HG02943 (cell line): ENCODE results near the gene GNPTAB.

ENCODE experiments used
- ATAC-seq: cut with Tn5 transposase; IDR thresholded peaks from one replicate; pipeline ENCODE4 v1.9.1; 2021; ENCODE audit warnings: mild to moderate bottlenecking, low read depth, moderate library complexity; ENCODE audit not compliant: unreplicated experiment

The GNPTAB gene

DNA sequence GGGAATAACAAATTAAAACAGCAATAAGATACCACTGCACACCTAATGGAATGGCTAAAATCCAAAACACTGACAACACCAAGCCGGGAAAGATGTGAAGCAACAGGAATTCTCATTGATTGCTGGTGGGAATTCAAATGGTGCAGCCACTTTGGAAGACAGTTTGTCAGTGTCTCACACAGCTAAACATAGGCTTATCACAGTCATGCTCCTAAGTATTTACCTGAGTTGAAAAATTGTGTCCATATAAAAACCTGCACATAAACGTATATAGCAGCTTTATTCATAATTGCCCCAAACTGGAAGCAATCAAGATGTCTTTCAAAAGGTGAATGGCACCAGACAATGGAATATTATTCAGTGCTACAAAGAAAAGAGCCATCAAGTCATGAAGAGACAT lies 21.6 kb downstream of the GNPTAB start:
- no peak for ATAC-seq

DNA sequence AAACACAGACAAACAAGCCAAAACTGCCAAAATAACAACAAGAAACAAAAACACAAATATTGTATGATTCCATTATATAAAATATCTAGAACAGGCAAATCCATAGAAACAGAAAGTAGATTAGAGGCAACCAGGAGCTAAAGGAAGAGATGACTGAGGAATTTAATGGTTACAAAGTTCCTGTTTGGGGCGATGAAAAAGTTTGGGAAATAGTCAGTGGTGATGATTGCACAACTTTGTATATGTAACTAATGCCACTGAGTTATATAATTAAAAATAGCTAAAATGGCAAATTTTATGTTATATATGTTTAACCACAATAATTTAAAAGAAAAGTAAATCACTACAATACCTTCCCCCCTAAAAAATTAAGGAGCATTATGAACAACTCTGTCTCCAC lies 24.5 kb downstream of the GNPTAB start:
- no peak for ATAC-seq

DNA sequence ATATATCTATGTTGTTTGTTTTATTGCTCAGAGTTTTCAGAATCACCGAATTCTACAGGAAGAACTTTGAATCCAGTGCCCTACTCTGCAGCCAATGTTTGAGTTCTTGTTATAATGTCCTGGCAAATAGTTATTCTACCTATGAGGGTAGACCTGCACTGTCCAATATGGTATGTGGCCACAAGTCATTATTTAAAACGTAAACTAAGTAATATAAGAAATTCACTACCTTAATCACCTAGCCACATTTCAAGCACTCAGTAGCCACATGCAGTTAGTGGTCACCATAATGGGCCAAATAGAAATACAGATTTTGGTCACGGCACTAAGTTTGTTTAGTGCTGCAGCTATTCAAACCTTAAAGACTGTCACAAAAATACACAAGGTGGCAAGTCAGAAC lies 26.4 kb downstream of the GNPTAB start:
- no peak for ATAC-seq

DNA sequence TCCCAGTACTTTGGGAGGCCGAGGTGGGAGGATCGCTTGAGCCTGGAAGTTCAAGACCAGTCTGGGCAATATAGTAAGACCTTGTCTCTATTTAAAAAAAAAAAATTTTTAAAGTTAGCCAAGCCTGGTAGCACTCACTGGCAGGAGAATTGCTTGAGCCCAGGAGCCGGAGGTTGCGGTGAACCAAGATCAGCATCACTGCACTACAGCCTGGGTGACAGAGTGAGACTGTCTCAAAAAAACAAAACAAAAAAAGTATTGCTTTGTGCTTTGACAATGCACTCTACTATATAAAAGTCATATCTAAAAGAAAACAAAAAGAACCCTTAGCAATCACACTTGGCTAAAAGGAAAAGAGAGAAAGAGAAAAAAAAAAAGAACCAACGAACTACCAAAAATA lies 26.8 kb downstream of the GNPTAB start:
- no peak for ATAC-seq

DNA sequence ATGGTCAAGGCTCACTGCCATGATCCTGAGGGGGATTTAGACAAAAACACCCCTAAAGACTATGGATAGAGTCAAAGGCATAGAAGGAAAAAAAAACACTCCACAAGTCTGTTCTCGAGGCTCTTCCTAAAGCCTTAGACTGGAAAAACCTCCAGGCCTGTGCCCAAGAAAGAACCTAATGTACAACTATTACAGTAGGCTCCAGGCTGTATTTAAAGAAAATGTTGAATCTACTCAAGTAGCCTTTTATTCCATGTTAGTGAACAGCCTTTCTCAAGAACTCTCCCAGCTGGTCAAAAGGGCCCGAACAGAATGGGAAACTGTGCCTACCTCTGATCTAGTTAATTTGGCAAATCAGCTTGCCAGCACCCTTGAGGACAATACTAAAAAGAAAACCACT lies 28.3 kb downstream of the GNPTAB start:
- ATAC-seq, result no peak

DNA sequence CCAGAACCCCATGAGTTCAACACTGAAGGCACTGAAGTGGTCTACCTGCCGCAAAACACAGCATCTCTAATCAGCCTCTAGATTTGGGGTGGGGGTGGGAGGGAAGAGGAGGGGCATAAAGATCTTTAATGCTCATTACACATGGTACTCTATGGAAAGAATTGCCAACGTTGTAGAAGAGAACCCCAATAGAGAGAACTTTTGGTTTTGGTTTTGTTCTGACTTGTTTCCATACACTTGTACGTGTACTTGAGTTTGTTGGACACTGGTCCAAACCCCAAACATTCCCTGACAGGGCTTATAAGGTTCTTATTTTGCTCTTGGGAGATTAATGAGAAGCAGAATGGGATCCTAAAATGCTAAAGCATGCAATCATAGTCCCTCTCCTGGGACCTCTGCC lies 31.0 kb downstream of the GNPTAB start:
- no peak for ATAC-seq

DNA sequence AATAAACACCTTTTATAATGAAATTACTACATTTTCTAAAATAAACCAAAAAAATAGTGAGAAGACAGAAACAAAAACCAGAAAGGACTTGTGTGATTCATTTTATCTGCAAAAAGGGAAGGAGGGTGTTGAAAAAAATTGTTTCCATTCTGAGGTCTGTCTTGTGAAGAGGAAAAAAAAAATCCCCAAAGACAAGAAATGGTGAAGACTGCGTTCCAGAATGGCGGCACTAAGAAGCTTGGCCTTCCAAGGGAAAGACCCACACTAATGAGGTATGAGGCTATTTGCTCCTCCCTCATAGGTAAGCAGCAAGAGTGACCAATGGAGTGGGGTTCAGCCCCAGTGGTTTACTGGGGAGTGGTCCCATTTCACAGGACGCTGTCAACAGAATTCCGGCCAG lies 35.0 kb downstream of the GNPTAB start:
- no peak for ATAC-seq

DNA sequence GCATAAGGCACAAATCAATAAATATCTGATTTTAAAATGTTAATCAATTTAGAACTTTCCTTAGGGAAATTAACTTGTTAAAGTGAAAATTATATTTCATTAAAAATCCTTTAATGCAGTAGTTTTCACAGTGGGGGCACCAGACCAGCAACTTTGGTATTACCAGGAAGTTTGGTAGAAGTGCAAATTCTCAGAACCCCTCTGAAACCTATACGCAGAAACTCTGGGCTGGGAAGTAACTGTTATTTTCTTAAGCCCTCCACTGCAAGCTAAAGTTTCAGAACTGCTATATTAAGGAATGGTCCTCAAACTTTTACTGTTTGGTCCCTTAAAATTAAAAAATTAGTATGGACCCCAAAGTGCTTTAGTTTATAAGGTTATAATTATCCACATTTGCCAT lies 35.7 kb downstream of the GNPTAB start:
- no peak for ATAC-seq

DNA sequence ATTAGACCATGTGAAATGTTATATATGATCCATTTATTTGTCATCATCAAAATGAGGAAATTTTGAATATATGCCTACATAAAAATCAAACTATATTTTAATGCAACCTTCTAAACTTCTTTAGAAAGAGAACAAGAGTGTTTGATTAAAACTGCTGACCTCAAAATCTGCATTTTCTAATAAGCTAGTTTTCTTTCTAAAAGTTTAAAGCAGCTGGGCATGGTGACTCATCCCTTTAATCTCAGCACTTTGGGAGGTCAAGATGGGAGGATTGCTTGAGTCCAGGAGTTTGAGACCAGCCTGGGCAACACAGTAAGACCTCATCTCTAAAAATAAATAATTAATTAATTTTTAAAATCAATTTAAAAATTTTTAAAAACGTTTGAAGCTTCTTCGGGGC lies 36.2 kb downstream of the GNPTAB start:
- ATAC-seq, result no peak

DNA sequence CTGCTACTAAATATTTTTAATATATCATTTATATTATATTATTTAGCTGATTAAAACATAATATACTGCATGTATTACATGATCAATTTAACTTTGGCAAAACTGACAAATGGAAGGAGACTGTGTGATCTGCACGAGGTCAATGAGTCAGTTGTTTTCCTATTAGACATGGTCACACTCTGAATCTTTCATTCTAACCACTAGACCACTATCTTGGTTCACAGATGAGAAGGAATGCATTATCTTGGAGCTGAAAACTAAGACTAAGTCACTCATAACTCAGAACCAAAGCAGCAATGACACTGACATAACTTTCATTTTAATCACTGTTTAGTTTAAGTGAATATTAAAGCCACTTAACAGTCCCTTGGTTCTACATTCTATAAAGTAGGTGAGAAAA lies 37.4 kb downstream of the GNPTAB start:
- ATAC-seq, result no peak

DNA sequence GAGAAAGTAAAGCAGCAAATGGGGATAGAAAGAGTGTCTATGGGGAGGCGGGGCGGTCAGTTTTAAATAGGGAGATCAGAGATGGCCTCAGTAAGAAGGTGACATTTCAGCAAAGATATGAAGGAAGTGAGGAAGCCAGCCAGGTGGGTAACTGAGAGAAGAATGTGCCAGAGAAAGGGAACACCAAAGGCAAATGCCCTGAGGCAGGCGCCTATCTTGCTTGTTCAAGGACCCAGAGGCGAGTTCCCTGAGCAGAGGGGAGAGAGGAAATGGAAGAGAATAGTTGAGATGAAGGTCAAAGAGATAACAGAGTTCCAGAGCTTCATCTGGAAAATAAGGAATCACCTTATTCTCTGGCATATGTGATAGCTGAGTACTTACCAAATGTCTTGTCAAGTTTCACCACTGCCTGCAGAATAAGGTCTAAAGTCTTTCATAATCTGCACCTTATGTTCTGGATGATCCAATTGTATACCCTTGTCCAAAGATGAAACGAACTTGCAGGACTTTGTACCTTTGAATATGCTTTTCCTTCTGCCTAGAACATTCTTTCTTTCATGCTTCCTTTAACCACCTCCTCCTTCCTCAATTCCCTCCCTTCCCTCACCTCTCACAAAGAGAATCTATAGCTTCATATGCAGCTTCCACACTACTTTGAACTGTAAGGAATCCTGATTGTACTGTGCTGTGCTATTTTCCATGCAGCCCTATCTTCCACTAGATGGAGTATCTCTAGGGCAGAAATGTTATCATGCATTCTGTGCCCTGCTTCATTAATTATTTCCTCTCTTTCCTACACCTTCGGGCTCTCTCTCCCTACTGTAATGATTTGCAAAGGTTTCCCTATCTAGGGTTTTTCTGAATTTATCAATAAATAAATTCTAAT lies 38.5 kb downstream of the GNPTAB start:
- ATAC-seq, result no peak

DNA sequence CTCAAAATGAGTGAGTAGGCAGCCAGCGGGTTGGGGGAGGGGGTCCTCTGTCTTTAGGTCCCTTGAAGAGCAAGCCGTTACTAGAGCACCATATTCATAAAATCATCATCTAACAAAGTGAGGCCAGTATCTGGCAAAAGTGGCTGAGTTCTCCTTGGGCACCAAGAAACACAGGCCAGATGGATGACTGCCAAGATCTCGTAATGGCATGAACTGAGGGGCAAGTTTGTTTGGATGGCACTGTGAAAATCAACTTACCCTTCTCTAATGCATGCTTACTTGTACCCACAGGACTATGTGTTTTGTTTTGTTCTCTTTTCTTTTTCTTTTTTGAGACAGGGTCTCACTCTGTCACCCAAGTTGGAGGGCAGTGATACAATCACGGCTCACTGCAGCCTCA lies 41.6 kb downstream of the GNPTAB start:
- ATAC-seq, result no peak

DNA sequence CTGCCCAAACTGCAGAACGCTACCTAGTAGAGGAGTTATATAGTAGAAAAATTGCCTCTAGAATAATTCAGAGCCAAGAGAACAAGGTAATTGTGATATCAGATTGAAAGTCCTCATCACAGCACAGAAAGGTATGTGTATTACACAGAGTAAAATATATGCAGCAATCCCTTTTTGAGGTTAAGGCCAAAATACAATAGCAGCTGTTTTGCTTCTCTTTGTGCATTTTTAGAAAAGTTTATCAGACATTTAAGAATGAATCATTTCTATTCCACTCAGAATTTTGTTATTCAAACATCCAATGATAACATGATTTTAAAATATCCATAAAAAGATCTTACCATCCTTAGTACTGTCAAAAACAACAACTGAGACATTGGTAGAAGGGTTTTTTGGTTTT lies 45.1 kb downstream of the GNPTAB start:
- ATAC-seq, result no peak

DNA sequence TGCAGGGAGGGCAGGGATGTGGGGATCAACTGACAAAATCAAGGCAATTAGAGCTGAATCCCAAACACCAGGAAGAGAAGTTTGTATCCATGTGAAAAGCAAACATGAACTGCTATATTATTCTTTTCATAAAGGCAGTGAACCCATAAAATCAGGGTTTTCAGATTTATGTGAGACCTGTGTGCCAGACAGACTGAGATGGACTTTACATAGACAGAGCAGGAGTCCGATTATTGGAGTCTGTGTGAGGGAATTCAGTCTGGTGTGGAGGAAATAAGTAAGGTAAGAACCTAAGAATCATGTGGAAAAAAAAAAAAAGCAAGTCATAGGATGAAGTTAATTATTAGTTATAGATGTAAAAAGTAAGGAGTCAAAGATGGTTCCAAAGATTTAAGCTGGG lies 46.4 kb downstream of the GNPTAB start:
- ATAC-seq, result no peak

DNA sequence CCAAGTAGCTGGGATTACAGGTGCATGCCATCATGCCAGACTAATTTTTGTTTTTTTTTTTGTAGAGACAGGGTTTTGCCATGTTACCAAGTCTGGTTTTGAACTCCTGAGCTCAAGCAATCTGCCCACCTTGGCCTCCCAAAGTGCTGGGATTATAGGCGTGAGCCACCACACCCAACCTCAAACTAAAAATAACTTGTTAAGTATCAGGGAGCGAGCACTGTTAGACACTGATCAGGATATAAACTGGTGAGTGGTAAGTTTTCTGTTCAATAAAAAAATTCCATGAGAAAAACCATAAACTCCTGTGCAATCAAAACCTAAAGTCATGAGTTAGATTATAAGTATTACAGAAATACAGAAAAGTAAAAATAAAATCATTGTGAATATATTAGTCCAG lies 46.9 kb downstream of the GNPTAB start:
- ATAC-seq, result no peak

DNA sequence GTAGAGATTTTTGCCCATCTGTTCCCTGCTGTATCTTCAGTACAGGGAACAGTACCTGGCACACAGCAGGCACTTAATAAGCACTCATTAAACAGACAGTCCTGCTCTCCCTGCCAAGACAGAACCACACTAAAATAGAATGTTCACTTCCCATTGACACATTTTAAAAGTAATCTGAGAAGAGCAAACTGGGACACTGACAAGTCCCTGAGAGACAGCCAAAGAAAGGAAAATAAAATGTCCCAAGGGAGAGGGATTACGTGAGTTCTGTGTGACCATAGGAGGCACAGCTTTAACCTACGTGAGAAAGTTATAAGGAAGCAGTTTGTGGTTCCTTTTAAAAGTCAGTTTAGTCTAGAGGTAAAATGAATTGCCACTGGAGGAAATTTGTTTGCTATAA lies 47.6 kb downstream of the GNPTAB start:
- no peak for ATAC-seq

DNA sequence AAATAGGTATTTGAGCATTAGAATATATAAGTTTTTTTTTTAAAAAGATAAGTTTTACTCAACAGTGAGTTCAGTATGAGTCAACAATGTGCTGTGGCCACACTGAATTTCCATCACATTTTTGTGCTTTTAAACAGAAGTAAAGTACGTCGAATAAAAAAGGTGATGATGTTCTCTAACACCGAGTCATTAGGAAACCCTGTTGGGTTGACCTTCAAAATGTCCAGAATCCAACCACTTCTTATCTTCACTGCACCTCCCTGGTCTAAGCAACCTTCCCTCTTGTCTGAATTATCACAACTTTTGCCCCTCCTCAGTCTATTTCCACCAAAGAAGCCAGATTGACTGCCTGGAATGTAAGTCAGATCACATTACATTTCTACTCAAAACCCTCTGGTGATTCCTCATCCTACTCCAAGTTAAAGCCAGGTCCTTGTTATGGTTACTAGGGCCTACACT lies 48.5 kb downstream of the GNPTAB start:
- no peak for ATAC-seq

DNA sequence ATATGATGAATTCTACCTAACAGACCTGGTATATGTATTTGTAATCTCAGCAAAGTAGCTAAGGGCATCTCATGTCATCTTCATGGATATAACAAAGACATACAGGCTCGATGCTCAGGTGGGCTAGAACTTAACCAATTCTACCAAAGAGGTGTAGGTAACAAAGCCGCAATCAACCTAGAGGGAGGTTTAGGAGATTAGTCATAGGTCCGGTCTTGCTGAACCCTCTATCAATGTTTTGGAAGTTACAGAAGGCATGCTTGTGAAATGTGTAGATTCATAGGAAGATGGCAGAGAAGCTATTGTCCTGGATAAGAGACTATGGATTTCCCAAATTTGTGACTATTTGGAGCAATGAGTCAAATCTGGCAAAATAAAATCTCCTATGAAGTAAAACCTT lies 48.9 kb downstream of the GNPTAB start:
- no peak for ATAC-seq

DNA sequence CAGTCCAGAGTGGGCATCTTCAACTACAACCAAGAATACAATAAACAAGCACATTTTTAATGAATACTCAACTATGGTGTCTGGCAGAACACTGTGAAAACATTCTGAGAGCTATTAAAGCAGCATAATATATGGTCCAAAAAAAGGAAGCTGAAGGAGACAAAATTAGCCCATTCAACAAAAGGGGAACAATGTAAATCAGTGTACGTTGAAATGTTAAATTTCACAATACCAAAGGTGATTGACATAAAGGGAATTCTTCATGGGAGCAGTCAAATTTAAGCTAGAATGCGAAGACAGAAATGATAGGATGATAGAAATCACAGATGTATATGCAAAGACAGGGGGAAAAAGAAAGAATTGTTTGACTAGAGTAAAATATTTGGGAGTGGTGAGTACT lies 50.2 kb downstream of the GNPTAB start:
- ATAC-seq, result no peak

DNA sequence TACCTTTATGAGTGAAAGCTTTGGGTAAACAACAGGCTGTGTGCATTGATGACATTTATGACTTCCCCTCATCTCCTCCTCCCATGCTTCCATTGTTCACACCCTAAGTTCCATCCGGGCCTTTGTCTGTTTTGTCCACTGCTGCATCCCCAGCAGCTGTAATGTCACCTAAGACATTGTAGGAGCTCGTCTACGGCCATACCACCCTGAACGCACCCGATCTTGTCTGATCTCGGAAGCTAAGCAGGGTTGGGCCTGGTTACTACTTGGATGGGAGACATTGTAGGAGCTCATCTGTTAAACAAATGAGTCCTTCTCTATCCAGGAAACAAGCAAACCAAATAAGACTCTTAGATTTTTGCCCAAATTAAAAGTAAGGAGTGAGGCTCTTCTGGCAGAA lies 51.1 kb downstream of the GNPTAB start:
- ATAC-seq, result no peak

DNA sequence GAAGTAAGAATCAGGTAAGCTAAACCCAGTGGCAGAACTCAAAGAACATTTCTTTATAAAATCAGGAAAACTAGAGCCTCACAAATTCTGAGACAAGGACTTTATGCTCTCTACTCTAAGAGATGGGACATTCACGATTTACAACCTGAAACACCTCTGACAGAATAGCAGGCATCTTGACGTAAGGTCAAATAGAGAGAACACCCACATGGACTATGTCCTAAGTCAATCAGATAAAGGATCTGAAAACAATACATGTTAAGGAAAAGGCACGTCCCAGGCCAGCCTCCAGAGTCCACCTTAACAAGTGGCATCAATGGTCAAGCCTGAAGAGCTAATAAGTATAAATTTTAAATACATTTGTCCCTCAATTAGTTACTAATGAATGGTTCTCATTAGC lies 51.6 kb downstream of the GNPTAB start:
- ATAC-seq, result no peak

DNA sequence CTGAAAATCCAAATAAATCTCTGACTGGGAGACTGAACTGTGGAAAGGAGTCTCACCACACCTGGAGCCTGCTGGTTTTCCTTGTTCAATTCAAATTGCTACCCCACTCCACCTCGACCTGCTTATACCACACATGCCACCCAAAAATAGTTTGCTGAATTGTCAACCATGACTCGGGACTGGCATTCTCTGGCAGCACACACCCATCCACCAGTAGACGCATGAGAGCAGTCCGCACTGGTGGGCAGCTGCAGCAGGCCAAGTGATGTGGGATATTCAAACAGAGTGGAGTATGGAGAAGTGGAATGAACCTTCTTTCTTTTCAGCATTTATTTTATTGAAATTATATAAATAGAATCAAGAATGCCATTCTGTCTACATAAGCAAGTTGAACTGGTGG lies 52.8 kb downstream of the GNPTAB start:
- no peak for ATAC-seq

DNA sequence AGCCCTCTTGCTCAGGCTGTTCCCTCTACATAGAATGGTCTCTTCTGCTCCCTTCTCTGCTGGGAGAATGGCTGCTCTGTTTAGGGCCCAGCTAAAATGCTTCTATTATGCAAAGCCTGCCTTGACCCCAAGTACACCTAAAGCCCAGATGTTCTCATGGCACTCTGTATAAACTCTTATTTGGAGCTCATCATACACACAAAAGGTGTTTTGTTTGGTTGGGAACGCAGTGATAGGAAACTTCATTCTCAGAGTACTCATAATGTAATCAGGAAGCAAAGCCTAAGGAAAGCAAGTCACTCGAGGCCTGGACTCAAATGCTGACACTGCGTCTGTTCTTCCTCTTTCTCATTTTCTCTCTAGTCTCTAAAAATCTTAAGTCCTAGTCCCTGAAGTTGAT lies 53.3 kb downstream of the GNPTAB start:
- no peak for ATAC-seq
